Loucy (cell line): Measurements from ENCODE around the gene ANKRD1.

ENCODE experiments used
- CTCF ChIP-seq: fragments of 200-600 bp; sonication (generic); conservative IDR thresholded peaks from 2 replicates; pipeline ENCODE4 v1.5.1; 2014; ENCODE audit warnings: mild to moderate bottlenecking, antibody characterized with exemption, low read length
- EZH2phosphoT487 ChIP-seq: fragments of 200-600 bp; IDR thresholded peaks from 2 replicates; pipeline ENCODE4 v1.6.1; 2018; ENCODE audit warnings: antibody characterized with exemption, mild to moderate bottlenecking, moderate library complexity, borderline replicate concordance

- TF ChIP-seq CTCF: no peak
- no peak for TF ChIP-seq EZH2phosphoT487
These were observed 9.4 kb upstream of the ANKRD1 start for GRCh38 chr10:90930070-90930837.
